Fibroblast of mammary gland (primary cell): ENCODE measurements around the gene PCDHGC5.

Experiments used
- DNase-seq: peaks from one replicate; pipeline ENCODE4 v3.0.0-alpha.2; 2010; ENCODE audit warnings: low read depth
- H3K4me3 ChIP-seq: 2 replicates; pipeline ENCODE4 v1.5.1; 2011; ENCODE audit warnings: low read depth, mild to moderate bottlenecking, low read length, moderate library complexity; ENCODE audit not compliant: control insufficient read depth
- TF ChIP-seq, protein P1 (sequence below): conservative IDR thresholded peaks from 2 replicates; pipeline ENCODE4 v1.5.1; 2011; ENCODE audit warnings: low read depth, low read length, inconsistent platforms; ENCODE audit not compliant: control insufficient read depth, insufficient read depth

Gene PCDHGC5

DNA sequence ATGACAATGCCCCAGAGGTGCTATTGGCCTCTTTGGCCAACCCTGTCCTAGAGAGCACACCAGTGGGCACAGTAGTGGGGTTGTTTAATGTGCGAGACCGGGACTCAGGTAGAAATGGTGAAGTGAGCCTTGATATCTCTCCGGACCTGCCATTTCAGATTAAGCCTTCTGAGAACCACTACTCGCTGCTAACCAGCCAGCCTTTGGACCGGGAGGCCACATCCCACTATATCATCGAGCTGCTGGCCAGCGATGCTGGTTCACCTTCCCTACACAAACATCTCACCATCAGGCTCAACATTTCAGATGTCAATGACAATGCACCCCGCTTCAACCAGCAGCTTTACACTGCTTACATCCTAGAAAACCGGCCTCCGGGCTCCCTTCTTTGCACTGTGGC lies 1.4 kb downstream of the PCDHGC5 start:
- TF ChIP-seq, protein P1, sequence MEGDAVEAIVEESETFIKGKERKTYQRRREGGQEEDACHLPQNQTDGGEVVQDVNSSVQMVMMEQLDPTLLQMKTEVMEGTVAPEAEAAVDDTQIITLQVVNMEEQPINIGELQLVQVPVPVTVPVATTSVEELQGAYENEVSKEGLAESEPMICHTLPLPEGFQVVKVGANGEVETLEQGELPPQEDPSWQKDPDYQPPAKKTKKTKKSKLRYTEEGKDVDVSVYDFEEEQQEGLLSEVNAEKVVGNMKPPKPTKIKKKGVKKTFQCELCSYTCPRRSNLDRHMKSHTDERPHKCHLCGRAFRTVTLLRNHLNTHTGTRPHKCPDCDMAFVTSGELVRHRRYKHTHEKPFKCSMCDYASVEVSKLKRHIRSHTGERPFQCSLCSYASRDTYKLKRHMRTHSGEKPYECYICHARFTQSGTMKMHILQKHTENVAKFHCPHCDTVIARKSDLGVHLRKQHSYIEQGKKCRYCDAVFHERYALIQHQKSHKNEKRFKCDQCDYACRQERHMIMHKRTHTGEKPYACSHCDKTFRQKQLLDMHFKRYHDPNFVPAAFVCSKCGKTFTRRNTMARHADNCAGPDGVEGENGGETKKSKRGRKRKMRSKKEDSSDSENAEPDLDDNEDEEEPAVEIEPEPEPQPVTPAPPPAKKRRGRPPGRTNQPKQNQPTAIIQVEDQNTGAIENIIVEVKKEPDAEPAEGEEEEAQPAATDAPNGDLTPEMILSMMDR = no peak
- no peak for DNase-seq
- H3K4me3 ChIP-seq = no peak overlapping the region

DNA sequence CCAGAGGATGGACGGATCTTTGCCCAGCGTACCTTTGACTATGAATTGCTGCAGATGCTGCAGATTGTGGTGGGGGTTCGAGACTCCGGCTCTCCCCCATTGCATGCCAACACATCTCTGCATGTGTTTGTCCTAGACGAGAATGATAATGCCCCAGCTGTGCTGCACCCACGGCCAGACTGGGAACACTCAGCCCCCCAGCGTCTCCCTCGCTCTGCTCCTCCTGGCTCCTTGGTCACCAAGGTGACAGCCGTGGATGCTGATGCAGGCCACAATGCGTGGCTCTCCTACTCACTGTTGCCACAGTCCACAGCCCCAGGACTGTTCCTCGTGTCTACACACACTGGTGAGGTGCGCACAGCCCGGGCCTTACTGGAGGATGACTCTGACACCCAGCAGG lies 1.9 kb downstream of the PCDHGC5 start:
- TF ChIP-seq, protein P1 = no peak
- no peak overlapping the region for H3K4me3 ChIP-seq
- no peak for DNase-seq

DNA sequence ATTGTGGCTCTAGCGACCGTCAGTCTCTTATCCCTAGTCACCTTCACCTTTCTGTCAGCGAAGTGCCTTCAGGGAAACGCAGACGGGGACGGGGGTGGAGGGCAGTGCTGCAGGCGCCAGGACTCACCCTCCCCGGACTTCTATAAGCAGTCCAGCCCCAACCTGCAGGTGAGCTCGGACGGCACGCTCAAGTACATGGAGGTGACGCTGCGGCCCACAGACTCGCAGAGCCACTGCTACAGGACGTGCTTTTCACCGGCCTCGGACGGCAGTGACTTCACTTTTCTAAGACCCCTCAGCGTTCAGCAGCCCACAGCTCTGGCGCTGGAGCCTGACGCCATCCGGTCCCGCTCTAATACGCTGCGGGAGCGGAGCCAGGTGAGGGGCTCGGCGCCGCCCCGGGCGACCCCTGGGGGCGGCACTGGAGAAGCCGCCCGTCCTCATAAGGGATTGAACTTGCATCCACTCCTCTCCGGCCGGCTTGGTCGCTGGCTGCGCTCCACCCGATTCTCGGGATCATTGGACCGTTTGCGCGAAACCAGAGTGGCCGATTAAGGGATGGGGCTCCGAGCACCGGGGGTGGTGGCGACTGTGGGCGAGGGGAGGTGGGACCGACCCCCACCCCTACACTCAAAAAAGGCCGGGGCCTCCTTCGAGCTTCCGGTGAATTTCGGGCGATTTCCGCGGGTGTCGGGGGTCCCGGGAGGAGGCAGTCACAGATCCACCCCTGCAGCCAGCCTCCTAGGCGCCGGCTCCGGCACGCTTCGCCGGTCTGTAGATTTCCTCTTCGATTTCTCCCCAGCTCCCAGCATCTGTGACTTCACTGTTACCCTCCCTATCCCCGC lies 2.7 kb downstream of the PCDHGC5 start:
- TF ChIP-seq, protein P1 = no peak
- H3K4me3 ChIP-seq = no peak overlapping the region
- no peak for DNase-seq

DNA sequence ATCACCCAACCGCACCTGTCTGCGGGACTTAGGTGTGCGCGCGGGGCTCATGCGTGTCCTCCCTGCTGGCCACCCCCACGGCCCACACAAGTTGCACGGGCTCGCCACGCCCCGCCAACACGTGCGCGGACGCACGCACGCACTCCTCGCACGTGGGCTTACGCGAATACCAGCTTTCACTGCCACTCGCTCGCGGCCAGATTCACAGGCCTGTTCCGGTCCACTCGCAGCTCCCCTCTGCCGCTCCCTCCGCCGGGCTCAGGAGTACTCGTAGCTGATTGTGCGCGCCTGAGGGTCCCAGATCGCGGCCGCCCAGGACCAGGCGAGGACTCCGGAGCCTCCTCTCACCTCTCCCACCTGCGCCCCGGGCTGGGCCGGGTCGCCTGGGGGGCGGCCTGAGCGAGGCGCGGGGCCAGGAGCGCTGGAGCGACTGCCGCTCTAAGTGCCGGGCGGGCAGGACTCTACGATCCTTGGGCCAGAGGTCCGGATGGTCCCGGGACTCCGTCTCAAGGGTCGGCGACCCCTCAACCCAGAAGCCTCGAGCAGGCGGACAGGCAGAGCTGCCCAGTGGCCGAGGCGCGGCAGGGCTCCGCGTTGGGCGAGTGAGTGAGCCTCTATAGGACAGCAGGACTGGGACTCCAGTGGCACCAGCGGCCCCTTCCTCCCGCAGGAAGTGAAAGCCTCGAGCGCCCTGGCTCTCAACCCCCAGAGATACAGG lies 3.4 kb downstream of the PCDHGC5 start:
- no peak overlapping the region for H3K4me3 ChIP-seq
- no peak for DNase-seq

GRCh38 chr5:141493500-141494422 lies 4.9 kb downstream of the PCDHGC5 start:
- TF ChIP-seq, protein P1 = no peak
- DNase-seq = peak; percentile 59
- no peak overlapping the region for H3K4me3 ChIP-seq

More for the DNA sequence above, 3.4 kb downstream of the PCDHGC5 start:
- TF ChIP-seq, protein P1 = no peak

DNA sequence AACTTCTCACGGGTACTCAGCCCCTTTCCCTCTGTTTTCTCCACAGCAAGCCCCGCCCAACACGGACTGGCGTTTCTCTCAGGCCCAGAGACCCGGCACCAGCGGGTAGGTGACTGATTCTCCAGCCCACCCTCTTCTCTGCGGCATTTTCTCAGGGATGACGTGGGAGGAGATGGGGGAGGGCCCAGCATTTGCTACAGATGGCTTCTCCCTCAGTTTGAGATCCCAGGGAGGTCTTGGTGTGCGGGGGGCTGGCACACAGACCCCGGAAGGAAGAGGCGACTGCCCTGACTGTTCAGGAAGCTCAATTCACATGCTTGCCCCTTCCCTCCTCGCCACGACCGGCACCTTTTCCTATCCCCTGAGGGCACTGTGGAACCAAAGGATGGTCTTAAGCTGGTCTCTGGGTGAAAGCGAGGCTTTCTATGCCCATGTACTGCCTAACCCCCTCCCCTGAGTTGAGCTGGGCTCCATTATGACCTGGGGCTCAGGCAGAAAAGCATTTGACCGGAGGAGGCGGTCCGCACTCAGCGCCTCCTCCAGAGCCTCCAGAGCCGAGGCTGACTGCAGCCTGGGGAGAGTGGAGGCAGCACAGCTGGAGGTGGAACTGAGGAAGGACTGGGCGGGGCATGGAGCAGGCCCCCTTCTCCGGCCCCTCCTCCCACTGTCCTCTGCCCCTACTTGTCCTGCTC lies 6.0 kb downstream of the PCDHGC5 start:
- TF ChIP-seq, protein P1 = no peak
- no peak overlapping the region for H3K4me3 ChIP-seq
- DNase-seq = peak; percentile 15
